ENCODE data around the gene NSD2.
A peak's percentile ranks its signal among the peaks of the same experiment; 100 is the strongest.

Gene NSD2

GRCh38 chr4:1866189-1866661 is 5.0 kb upstream of the NSD2 start:
- no peak for DNase-seq

GRCh38 chr4:1868293-1868692 is 2.9 kb upstream of the NSD2 start:
- no peak for DNase-seq

DNA sequence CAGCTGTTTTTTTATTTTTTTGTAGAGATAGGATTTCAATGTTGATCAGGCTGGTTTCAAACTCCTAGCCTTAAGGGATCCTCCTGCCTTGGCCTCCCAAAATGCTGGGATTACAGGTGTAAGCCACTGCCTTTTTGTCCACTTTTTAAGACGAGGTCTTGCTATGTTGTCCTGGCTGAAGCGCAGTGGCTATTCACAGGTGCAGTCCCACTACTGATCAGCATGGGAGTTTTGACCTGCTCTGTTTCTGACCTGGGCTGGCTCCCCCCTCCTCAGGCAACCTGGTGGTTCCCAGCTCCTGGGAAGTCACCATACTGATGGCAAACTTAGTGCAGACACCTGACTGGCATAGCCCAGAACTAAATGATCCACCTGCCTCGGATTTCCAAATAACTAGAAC is 2.3 kb upstream of the NSD2 start:
- no peak for DNase-seq

DNA sequence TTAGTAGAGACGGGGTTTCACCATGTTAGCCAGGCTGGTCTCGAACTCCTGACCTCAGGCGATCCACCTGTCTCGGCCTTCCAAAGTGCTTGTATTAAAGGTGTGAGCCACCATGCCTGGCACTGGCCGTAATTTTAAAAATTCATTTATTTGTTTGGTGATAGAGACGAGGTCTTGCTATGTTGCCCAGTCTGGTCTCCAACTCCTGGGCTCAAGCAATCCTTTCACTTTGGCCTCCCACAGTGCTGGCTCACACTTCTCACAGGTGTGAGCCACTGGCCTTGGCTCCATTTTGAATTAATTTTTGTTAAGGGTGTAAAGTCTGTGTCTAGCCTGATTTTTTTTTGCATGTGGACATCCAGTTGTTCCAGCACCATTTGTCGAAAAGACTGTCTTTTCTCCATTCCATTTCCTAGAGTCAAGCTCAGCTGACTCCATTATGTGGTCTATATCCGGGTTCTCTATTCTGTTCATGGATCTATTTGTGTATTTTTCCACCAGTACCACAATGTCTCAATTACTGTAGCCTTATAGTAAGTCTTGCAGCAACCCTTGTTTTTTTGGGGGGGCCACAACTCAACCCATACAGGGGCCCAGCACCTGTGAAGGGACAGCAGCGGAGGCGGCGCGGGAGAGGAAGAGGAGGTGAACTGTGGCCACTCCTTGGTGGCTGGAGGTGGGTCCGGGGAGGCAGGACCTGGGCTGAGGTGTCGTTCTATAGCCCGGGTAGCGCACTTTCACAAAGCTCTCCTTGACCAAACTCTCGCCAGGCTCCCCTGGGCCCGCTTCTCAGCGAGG is 1.5 kb upstream of the NSD2 start:
- DNase-seq = no peak

DNA sequence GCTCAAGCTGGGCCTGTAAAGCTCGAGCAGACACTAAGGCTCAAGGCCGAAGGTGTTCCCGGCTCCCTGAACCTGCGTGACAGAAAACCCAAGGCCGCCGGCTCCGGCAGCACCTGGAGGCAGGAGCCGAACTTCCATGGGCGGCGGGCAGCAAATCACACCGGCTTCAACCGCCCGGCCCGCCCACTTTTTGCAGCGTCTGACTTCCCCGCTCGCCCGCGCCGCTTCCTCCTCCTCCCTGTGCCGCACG is 940 bp upstream of the NSD2 start:
- DNase-seq = peak; percentile 72

DNA sequence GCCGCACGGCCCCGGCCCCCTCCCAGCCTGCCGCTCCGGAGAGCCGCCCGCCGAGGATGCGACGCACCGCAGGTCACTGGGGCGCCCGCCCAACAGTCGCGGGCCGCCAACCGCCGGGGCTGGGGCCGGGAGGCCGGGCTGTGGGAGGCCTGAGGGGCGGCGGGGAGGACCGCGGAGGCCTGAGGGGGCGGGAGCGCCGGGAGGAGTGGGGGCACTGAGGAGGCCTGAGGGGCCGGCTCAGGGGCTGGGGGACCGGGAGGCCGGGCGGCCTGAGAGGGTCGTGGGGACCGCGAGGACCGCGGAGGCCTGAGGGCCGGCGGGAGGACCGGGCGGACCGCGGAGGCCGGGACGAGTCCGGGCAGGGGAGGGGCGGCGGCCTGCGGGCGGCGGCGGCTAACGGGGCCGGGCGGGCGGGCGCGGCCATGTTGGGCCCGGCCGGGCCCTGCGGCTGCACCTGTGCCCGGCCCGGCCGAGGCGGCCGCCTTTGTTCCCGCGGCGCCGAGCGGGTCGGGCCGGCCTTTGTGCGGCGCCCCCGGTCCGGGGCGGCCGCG is 353 bp downstream of the NSD2 start:
- no peak for DNase-seq

DNA sequence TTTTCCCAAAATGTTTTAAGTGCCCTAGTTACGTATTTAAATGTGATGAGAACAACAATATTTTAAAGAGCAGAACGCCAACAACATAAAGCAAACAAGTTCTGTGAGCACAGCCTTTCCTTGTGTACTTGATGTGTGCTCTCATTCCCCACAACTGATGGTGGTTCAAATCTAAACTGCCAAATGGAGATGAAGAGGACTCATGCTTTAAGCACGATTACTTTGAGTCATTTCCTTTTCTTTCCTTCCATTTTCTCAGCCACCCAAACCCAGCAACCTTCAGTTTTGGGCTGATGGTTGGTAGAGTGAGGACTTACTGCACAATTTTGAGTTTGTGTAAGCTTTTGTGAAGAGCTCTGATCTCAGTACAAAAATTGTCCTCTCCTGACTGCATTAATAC is 1.7 kb downstream of the NSD2 start:
- DNase-seq = no peak

DNA sequence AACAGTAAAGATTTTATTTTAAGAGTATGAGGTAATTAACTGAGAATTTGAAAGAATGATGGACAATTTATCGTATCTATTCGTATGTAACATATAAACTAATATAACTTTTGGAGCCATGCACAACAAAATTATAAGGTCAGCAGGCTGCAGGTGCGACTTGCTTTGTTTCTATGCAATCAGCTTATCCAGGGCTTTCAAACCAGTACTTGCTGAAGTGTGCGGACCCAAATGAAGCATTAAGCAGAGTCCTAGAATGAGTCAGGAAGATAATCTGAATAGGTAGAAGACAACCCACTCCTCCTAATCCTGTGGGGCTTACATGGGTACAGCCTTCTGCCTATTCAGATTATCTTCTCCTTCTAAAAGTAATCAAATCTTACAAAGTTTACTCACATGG is 2.1 kb downstream of the NSD2 start:
- DNase-seq = no peak

DNA sequence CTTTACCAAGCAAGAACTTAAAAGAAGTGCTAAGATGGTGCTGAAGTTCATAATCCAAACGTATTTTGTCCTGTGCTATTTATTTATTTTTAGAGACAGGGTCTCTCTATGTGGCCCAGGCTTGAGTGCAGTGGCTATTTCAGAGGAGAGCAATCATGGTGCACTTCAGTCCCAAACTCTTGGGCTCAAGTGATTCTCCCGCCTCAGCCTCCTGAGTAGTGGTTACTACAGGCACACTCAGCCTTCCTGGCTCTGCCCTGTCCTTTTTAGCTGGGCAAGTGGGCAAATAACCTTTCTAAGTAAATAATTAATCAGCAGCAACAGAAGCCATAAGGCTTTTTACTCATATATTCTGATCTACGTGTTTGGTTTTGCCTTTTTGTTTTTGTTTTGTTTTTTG is 2.6 kb downstream of the NSD2 start:
- DNase-seq = no peak

DNA sequence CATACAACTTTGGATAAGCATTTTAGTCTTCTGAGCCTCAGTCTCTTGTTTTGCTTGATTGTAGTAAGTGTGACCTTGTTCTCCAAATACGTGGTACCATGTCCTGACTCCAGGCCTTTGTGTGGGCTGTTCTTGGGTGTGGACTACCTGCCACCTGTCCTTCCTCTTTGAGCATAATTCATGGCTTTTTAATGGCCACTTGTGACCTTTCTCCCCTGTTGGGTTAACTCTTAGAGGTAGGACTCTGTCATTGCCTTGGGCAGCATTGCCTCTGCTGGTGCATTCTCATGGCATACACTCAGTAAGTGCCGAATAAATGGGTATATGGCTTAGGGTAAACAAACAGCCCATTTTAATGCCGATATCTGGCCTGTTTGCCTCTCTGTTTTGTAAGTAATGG is 3.0 kb downstream of the NSD2 start:
- DNase-seq = no peak

DNA sequence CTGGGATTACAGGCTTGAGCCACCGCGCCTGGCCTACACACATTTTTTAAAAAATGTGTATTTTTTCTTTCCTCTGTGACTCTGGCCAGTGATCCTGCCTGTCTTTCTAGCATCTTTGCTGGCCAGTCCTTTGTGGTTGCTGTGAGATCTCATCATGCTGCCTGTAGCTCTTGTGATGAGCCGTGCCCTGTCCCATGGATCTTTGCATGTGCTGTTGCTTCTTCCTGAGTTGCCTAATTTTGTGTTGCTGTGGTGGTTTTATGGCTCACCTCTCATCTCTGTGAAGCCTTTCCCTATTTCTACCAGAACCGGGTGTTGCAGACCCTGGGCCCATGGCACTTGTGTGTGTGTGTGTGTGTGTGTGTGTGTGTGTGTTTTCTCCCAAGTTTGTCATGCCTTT is 8.3 kb downstream of the NSD2 start:
- DNase-seq = no peak

DNA sequence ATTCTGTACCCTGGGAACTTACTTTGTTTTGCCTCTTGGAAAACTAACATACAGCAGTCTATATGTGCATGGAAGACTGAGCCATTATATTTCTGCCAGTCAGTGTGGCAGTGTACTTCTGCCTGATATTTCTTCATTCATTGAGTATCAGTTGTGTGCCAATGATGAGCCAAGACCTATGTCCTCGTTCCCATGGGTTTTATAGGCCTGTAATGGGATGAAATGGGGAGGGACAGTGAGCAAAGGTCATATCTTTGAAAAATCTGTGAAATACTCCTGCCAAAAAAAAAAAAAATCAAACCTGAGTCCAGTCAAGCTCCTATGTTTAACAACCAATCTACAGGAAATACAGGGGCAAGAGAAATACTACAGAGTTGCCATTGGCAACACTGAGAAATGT is 9.1 kb downstream of the NSD2 start:
- no peak for DNase-seq

DNA sequence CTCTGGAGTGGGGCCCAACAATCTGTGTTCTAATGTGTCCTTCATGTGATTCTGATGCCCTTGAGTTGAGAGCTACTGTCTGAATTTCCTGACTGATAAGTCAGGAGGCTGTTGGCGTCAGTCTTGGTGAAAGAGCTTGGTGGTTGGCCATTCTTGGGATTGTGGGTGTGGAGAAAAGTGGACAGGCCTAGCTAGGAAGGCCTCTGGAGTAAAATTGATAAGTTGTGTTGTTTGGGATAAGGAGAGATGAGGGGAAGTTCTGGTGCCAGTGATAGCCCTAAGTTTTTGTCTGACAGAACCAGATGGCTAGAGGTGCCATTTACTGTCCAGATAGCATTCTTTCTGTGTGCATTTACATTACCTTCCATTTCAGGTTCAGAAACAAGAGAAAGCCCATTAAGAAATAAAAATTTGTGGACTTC is 11.7 kb downstream of the NSD2 start:
- no peak for DNase-seq

GRCh38 chr4:1883583-1883982 is 12.4 kb downstream of the NSD2 start:
- no peak for DNase-seq

GRCh38 chr4:1885414-1885813 is 14.2 kb downstream of the NSD2 start:
- no peak for DNase-seq

- DNase-seq = no peak
These were observed 15.9 kb downstream of the NSD2 start for GRCh38 chr4:1887052-1887451.

DNA sequence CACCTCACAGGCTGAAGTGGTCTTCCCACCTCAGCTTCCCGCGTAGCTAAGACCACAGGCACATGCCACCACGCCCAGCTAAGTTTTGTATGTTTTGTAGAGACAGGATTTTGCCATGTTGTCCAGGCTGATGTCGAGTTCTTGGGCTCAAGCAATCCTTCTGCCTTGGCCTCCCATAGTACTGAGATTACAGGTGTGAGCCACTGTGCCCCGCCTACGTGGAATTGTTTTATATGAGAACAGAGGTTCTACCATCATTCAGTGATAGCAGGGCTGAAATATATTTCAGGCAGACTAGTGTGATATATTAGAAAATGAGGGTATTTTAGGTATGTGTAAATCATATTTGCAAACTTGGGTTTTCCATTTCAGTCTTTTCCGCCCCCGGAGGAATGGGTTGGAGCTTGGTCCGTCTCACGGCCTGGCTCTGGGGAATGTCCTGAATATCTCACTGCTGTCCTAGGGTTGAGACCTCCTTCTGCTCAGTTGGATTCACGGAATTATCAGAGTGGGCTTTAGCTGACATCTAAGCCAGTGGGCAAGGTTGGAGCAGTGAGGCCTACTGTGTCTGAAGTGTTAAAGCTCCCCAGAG is 19.9 kb downstream of the NSD2 start:
- DNase-seq = no peak

GRCh38 chr4:1895971-1896657 is 24.9 kb downstream of the NSD2 start:
- DNase-seq = no peak

- DNase-seq = no peak
These were observed 25.4 kb downstream of the NSD2 start for GRCh38 chr4:1896658-1896991.

GRCh38 chr4:1898007-1898406 is 26.8 kb downstream of the NSD2 start:
- DNase-seq = no peak

GRCh38 chr4:1898681-1899080 is 27.5 kb downstream of the NSD2 start:
- DNase-seq = no peak

DNA sequence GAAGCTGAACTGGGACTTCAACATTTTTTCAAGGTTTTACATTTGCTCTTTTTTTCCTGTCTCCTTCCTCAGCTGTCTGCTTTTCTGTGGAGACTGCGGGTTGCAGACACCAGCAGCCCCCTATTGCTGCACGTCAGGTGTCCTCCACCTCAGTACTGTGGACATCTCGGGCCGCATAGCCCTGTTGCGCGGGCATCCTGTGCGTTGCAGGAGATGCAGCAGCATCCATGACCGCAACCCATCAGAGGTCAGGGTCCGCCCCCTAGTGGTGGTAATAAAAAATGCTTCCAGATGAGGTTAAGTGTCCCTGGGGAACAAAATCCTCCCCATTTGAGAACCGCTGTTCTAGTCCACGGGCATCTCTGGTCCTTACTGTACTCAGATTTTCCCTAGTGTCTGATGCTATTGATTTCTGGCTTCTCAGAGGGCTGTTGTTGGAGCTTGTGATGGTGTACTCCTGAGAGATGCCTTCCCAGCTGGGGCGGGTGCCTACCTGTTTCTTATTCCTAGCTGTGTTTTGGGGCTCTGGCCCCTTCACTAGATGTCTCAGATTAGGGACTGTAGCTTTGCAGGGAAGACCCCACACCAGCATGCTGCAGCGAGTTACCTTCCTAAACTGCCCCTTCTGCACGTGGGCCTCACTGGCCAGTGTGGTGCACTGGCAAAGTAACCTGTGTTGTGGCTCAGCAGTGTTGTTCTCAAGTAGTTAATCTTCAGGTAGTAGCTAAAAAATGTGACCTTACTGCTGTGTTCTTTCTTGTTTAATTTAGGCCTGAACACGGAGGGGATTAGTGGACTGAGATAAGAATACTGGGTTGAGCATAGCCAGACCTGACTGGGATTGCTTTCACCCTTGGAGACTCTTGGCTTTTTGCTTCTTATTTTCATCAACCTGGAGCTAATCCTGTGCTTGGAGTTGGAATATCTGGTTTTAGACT is 28.2 kb downstream of the NSD2 start:
- DNase-seq = peak; percentile 49

DNA sequence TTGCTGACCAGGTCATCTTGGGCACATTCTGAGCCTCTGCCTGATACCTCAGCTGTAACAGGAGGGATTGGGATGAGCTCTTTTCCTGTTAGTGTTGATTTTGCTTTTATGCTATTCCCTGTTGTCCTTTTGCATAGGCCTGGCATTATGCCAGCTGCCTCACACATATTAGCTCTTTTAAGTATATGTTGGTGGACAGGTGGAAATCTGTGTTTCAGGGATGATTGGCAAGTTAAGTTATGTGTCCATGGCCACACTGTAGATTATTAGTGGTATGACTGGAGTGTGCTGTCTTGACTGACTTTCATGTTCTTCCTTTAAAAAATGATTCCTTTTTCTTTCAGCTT is 28.9 kb downstream of the NSD2 start:
- DNase-seq = no peak
